ENCODE measurements around the gene NME7.
"Not testable (repeated sequence)": the region's sequence is repeated elsewhere in the genome, so short reads cannot be mapped to it uniquely, and the experiment has no call there.

The NME7 gene

GRCh38 chr1:169212088-169212487, 155.5 kb downstream of the NME7 start:
- no peak for DNase-seq

DNA sequence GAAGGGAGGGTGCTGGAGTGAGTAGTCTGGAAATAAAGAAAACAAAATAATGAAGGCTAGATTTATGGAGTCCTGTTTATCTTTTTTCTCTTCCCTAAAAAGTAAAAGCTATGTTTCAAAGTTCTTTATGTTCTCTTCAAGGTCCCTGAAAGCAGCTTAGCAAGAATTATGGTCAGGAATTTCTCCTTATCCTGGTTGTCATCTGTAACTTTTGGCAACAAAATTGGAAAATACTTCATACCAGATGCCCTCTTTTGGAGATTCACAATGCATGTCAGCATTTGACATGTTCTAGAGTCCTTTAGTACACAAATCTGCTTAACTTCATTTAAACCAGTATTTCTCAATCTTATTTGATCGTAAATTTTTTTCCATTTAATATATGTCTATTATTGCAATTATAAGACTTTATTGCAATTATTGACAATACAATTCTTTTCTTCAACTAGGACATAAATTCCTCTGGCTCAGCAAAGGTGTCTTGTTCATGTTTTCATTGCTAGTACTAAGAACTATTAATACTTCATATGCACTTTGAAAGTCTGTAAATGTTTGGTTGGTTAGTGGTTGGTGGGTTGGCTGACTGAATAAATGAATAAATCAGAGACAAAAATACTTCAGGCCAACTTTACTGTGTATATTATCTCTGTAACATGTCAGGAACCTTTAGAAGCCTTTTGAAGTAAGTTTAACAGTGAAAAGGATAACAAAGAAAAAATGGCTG, 159.6 kb downstream of the NME7 start:
- DNase-seq, result no peak

DNA sequence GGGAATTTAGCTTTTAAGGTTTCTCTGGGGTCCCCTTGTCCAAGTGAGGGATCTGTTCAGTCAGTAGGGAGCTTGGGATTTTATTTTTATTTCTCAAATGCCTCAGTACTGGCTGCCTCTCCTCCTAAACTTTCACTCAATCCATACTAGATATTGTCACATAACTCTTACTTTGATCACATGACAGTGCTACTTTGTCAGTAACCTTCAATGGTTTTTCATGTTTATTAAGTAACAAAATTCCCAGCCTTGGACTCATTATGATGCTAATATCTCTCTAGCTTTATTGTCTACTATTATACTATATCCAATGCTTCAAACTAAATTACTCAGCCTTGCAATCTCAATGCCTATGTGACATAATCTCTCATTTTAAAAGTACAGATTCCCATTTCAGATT, 163.4 kb downstream of the NME7 start:
- DNase-seq, result no peak

DNA sequence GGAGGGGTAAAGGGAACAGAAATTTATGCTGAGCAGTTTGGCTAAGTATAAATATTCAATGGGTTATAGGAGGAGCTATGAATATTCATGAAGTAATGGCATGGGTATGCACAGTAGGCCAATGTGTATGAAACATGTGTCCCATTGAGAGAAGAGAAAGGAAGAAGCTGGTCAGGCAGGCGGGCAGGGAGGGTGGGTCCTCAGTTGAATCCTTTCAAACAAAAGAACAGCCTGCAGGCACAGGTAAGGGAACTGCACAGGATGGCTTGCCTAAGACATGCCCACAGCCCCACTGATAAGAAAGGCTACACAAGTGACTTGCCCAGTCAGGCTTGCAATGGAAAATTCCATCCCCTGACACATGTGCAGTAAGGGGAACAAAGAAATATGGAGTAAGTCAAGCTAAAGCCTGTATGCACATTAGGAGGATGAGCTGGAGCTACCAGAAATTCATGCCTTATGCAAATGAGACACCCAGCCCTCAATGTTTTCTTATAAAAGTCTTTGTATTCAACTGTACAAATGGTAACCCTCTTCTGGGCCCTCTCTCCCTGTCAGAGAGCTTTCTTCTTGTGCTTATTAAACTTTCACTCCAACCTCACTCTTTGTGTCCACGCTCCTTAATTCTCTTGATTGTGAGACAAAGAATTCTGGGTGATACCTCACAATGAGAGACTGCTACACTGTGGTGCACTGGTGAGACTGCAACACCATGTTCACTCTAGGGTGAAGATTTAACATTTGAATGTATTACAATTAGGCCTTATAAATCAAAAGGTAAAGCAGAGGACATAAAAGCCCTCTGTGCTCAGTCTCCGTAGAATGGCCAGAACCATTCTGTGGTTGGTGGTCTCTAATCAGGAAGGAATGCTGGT, 164.6 kb downstream of the NME7 start:
- DNase-seq, result no peak

- DNase-seq, result no peak
Observed at GRCh38 chr1:169201084-169201619, 166.4 kb downstream of the NME7 start.

DNA sequence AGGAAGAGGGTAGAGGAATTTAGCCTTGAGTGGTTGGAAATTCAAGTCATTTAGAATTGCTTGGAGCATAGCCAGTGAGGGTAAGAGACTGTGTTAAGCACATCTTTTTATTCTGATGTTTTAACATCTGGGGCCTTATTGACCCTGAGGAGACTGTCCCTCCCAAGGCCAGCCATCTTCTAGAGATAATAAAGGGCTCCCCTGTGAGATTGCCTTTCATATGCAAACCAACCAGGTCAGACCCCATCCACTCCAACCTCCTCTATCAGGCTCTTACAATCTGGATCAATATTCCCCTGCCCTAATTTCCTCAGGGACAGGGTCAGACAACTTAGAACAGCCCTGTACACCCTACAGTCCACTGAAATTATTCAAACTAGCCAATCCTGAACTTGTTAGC, 167.3 kb downstream of the NME7 start:
- DNase-seq, result no peak

DNA sequence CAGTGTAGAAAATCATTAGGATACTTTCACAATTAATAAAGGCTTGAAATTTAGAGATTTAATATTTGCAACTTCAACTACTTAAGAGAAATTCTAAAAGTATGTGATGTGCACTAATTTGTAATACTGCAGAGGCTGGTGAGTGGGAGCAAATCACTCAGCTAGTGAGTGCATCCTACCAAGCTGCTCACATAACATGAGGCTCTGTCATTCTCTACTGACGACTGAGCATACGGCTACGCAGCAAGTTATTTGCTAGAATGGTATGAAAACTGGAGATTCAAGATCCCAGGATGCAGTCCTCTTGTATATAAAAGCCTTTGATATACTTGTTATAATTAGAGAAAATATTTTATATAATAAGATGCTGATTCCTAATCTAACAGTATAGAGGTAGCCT, 171.0 kb downstream of the NME7 start:
- no peak for DNase-seq

DNA sequence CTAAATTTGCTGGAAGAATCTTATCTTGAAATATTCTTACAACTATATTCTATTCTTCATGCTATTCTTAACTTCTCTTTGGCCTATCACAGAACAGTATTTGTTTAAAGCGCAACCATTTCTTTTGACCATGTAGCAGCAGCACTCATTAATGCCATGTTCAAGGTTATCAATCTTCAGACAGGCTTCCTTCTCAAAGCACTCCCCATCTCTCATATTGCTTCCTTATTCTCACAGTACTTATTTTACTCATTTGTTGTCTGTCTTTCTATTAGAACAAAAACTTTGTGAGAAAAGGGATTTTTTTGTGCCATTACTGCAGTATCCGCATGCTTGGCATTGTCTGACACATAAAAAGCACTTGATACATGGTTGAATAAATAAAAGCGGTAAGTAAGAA, 171.4 kb downstream of the NME7 start:
- DNase-seq, result no peak

DNA sequence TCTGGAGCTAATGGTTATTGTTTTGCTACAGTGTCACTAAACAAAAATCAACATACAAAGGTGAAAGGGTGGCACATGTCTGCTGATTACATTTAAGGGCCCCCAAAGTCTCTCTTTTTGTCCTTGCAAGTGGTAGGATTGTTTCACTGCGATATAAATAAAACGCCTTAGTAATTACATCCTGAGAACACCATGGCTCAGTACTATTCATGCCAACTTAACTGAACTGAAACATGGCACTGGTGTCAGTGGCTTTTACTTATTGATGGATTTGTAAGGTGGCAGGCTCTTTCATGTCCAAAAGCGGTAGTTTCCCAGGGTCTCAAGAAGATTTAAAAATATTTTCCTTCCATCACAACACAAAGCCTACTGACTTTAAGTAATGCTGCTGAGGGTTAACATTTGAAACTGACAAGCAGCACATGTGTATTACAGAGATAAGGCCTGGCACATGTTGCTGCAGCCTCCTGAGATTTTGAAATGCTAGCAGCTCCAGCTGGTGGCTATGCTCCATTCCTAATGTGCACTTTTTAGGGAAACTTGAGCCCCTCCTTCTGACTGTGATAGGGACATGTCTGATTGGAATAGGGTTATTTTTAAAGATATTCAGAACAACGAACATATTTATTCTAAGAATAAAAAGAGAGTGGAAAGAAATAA, 174.3 kb downstream of the NME7 start:
- no peak for DNase-seq

DNA sequence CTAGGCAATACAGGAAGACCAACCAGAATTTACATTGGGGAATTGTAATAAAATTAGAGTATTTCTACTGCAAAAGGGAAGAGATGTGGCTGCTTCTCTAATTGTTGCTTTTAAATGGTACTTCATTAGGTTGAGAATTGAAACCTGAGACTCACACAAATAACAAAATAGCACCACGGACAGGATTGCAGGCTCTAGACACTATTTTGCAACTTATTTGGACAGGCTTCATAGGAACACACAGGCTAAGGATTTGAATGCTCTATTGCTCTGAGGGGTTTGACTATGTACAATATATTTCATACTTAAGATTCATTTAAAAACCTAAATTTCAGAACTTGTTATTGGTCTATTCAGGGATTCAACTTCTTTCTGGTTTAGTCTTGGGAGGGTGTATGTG, 181.5 kb downstream of the NME7 start:
- no peak for DNase-seq

DNA sequence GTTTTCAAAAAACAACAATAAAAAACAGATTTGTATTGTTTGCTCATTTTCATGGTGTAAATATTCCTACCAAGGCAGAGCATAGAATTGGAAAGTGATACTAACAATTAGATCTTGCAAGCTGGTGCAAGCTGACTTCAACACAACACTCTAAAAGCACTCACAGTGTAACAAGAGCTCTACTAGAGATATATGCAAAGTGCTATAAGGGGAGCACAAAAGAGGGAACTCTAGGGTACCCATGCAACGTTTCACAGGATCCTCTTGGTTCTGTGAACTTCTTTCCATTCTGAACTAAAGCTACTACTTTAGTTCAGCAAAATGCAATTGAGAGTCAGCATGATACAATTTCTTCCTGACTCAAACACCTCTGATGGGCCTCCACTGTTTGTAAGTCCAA, 182.8 kb downstream of the NME7 start:
- DNase-seq, result no peak

GRCh38 chr1:169180174-169180573, 187.4 kb downstream of the NME7 start:
- DNase-seq, result no peak

GRCh38 chr1:169179431-169179830, 188.2 kb downstream of the NME7 start:
- not testable (repeated sequence) for DNase-seq

DNA sequence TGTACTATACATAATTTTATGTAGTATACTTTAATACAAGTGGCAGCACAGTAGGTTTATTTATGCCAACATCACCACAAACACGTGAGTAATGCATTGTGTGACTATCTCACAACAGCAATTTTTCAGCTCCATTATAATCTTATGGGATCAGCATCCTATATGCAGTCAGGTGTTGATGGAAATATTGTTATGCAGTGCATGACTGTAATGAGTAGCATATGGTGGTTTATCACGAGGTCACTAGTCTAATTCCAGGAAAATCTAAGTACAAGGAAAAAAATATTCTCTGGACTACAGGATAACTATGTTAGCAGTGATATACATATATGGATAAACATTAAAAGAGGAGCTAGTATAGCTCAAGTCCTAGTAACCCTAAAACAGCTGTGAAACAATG, 192.1 kb downstream of the NME7 start:
- no peak for DNase-seq

- no peak for DNase-seq
Observed at GRCh38 chr1:169163059-169163458, 204.5 kb downstream of the NME7 start.

DNA sequence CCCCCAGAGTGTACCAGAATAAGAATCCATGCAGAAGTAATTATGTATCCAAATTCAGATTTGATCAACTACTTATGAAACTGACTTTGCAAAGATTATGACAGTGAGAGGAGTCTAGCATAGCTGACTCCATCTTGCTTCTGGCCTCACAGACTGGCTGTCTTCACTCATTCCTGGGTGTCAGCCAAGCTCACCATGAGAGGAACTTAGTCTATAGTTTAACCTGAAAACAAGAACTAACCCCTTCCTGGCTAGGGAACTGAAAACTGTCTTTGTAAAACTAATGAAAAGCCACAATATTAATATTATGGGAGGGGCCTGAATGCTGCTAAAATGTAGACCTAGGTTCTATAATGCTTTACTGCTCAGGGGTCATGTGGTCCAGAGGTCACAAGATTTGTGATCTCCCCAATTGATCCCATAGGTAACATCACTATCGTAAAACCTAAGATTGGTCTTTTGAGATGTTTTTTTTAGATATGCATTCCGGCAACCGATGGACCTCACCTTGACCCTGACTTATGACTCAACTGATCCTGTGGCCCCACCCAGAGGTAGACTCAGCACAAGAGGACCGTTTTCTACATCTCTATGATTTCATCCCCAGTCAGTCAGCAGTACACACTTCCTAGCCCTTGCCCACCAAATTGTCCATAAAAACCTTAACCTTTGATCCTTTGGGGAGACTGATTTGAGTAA, 206.0 kb downstream of the NME7 start:
- DNase-seq, result no peak

DNA sequence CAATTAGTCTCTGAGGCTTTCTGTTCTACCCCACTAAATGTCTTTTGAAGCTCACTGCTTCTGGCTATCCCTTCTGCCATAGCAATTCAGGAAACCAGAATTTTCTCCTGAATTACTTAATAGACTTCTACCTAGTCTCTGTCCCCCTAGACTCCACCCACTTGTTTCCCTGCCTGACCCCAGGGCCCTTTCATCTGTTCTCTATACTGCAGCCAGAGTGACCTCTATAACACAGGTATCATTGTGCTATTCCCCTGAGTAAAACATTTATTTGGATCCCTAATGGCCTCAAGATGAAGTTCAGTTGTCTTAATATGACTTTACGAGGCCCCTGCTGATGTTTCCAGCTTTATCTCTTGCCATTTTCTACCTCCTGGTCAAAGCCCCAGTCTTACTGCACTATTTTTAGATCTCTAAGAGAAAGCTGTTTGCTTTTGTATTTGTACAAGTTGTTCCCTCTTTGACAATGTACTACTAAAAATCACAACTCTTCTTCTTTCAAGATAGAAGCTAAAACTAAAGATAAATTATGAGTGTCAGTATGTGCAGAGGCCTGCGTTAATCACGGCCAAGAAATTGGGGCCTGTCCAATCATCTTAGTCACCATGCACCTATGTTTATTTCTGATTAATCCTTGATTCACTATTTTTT, 206.6 kb downstream of the NME7 start:
- no peak for DNase-seq

DNA sequence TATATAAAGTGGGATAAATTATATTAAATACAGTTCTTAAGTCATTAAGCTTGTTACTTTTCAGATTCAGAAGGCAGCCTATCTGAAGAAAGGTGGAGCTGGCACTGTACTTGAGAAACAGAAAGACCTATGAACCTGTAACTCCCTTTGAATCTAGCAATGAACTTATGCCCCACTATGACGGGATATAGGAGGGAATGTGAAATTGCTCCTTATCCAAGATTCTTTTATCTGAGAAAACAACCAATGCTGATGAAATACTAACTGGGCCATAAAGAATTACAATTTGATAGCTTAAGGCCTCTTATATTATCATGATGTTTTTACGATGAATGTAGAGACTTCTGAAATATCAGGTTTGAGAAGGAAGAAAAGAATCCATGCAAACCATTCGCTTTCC, 211.0 kb downstream of the NME7 start:
- no peak for DNase-seq

DNA sequence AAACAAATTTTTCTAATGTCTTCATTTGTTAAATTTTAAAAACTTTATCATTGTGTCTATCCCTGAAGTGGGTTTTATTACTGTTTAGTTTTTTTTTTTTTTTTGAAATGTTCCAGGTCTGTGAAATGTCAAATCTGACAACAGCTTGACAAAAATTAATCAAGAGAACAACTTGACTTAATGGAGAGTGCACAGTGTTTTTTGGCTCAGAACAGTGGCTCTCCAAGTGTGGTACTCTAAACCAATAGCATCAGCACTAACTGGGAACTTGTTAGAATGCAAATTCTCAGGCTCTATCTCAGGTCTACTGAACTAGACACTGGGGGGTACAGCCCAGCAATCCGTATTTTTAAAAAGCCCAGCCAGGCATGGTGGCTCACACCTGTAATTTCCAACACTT, 211.9 kb downstream of the NME7 start:
- DNase-seq, result no peak

DNA sequence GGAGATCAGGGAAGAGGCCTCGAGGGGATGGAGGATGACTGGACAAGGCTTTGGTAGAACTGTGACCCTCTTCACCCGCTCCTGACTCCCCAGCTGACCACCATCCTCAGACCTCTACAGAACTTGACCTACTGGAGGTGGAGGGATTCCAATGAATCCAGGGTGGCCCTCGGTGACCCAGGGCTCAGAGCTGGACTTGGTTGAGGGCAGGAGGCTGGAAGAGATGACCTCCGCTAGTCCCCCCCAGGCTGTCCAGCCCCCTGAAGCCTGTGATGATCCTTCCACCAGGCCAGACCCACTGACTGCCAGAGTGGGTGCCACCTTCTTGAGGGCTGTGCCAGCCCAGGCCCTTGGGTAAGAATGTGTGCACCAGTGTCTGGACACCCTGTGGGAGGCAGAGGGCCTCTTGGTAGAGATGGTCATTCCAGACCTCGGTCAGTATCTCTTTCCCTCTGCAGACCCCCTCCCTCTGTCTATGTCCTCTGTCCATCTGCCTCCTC, 216.2 kb downstream of the NME7 start:
- no peak for DNase-seq

GRCh38 chr1:169150641-169151337, 216.8 kb downstream of the NME7 start:
- no peak for DNase-seq
